ENCODE measurements around the gene SRP9. TPM values are rescaled to one million over a fixed set of nuclear protein-coding genes. Genes with fewer than 3 reads are reported as not detected.
"Not testable (repeated sequence)": the region's sequence is repeated elsewhere in the genome, so short reads cannot be mapped to it uniquely, and the experiment has no call there.

SRP9 gene
- total RNA-seq, 1 experiment from 2014 or later: 703 TPM

DNA sequence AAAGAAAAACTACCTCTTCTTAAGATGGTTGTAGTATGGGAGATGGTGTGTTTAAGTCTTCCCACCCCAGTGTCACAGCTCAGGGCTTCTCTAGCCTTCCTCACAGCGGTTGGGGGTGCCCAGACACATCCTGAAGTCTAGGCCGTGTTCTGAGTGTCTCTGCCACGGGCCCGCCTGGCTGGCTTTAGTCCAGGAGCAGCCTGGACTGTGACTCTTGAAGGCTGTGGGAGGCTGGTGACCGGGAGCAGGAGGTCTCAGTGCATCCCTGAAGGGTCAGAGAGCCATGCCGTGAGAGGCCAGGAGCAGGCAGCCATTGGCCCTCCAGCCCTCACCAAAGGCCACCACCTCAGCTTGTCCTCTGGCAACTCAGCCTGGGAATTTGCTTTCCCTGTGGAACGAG is 36.8 kb downstream of the SRP9 start:
- no peak for DNase-seq (ENCODE audit: low read depth)

DNA sequence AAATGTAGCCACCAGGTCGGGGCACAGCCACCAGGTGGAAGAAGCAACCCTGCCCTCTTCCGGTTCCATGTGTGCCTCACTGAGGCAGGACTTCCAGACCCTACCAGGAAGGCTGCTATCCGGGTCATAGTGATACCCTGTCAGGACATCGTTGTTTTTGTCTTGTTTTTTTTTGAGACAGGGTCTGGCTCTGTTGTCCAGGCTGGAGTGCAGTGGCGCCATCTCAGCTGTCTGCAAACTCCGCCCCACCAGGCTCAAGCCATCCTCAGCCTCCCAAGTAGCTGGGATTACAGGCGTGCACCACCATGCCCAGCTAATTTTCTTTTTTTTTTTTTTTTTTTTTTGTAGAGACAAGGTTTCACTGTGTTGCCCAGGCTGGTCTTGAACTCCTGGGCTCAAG is 37.5 kb downstream of the SRP9 start:
- not testable (repeated sequence) for DNase-seq (ENCODE audit: low read depth)

DNA sequence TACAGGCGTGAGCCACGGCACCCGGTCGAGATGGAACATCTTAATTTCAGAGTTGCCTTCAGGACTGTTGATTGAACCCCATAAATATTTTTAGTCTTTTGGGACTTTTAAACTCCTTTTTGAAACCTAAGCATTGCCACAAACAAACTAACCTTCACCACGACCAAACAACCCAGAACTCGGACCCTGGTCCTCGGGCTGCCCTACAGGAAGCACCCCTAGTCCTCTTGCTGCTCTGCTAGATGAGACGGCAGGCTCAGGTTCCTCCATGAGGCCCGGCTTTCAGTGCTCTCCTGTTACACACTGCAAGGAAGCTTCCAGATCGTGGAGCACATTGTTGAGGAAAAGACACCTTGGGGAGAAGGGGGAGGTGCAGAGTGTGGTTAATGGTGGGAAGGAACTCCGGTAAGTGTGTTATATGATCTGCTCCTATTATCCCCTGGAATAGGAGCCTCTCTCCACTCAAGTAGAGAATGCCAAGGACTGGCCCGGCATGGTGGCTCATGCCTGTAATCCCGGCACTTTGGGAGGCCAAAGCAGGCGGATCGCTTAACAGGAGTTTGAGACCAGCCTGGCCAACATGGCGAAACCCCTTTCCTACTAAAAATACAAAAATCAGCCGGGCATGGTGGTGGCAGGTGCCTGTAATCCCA is 38.0 kb downstream of the SRP9 start:
- no peak for DNase-seq (ENCODE audit: low read depth)

DNA sequence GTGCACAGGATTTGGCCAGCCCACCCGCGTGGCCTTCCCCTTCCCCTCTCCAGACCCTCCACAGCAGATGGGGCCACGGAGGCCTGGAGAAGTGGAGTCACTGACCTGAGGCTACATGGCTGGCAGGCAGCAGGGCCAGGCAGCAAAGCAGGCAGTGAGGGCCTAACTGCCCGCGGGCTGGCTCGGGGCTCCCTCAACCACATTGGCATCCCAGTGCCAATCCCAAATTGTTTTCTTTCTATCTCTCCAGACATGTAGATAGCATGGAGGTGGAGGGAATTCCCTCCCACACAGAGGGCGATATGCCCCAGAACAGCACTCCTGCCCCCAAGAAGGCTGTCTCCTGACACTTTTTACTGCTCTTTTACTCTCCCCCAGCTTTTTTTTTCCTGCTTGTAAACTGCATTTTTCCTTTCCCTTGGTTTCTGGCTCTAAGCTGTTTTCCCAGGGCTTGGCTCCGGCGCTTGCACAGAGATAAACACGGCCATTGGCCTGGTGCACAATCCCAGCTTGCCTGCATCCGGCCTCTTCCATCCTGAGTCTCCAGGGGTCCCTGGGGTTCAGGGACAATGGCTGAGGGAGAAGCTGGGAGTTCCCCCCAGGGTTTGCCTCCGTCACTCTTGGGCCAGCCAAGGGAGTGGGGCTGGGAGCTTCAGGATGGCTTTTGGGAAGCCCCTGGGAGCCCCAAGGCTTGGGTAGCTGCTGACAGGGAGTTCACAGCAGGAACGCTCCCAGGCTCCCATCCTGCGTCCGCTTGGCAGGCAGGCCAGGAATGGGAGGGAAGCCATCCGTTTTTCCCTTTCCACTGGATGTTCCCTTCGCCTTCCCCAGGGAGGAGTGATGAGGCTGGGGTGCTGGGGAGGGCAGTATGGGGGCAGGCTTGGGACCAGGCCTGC is 39.3 kb downstream of the SRP9 start:
- peak; percentile 27 for DNase-seq (ENCODE audit: low read depth)

DNA sequence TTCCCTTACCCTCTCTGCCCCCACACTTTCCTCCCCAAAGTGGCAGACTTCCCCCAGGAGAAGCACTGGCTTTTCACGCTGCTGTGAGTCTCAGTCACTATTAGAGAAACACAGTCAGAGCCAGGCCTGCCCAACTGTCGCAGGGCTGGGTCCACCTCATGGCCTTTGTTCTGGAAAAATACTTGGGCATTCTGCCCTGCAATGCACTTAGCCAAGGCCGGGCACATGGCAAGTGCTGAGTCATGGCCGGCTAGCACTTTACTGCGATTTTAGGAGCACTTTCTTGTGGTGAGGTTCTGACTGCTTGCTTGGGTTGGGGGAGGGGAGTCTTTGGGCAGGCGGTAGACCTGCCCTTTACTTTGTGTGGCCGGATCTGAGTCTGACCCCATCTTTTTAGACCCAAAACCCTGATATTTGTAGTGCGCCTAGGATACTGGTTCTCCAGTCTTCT is 40.0 kb downstream of the SRP9 start:
- peak; percentile 98 for DNase-seq (ENCODE audit: low read depth)

DNA sequence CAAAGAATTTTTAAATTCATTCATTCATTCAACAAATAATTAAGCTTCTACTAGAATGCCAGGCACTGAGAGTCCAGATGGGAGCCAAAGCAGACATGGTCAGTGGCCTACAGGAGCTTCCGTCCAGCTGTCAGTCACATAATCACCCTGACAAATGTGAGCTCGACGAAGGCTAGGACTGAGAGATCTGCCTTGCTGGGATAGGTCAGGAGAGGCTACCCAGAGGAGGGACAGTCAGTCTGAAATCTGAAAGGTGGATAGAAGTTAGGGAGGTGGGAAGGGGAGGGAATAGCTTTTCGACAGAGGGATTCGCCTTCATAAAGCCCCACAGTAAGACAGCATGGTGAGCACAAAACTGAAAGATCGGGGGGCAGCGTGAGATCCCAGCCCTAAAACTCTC is 40.6 kb downstream of the SRP9 start:
- DNase-seq (ENCODE audit: low read depth): no peak

DNA sequence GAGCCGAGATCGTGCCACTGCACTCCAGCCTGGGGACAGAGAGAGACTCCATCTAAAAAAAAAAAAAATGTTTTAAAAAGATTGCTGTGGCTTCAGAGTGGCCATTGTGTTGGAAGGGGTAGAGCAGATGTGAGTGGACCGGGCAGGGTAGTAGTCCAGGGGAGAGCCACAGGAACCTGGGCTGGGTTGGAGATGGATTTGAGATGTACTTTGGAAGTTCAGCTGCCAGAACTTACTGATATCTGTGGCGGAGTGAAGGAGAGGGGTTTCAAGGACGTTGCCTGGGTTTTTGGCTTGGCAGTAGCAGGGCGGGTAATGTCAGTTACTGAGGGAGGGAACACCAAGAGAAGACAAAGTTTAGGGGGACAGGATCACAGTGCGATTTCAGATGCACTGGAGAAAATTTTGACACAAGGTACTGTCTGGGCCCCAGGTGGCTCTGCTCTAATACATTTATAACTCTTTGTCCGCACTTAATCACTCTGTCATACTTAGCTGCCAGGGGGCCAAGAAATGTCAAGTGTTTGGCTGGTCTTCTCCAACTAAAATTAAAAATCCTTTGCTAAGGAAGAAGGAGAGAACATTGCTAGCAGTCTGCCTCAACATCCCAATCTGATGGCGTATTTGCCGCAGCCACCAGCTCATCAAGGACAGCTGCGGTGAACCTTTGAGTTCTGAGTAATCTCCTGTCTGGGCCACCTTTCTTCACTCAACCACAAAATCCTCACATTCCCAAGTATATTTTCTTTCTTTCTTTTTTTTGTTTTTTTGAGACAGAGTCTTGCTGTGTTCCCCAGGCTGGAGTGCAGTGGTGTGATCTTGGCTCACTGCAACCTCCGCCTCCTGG is 41.9 kb downstream of the SRP9 start:
- DNase-seq (ENCODE audit: low read depth): no peak

DNA sequence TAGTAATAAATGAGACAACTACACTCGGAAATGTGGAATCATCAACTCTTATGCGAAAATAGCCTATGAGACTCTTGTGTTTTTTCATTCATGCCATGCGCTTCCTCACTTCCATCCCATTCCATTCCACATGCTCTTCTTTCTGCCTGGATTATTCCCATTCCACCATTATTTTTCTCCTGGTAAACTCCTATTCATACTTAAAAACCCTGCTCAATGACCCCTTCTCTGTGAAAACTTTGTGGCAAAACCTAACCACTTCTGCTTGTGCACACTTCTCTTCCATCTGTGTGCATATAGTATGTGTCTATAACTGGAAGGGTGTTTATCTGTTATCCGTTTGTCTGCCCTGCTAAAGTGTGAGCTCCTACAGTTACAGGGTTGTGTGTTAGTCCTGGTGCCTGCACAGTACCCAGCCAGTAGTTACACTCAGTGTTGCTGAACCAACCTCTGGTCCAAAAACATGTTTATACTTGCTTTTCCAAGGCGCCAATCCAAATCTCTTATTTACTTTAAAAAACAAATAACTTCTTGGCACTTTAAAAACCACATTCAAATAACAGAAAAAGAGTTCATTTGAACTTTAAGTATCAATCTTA is 43.0 kb downstream of the SRP9 start:
- no peak for DNase-seq (ENCODE audit: low read depth)

DNA sequence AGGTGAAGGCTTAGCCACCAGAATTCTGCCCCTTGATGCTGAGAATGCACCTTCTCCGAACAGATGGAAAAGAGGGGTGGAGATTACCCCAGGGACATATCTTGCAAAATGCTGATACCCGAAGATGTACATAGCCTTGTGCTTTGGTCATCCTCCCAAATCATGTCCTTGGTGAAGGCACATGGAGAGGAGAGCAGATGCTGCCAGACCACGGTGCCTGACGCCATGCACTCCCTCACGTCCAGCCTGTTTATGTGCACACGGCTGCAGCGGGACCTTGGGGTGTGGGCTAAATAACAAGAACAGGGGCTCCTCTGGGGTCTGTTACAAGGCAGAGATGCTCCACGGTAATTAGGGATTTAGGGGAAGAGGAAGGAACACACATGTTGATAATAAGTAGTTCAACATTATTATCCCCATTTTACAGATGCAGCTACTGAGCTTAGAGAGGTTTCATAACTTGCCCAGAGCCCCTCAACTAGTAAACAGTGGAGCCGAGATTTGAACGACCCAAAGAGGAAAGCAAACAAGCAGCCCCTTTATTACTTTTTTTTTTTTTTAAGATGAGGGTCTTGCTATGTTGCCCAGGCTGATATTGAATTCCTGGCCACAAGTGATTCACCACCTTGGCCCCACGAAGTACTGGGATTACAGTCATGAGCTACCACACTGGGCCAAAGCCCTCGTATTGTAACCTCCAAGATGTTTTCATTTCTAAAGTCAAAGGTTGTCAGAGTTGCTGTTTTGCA is 45.2 kb downstream of the SRP9 start:
- DNase-seq (ENCODE audit: low read depth): no peak

DNA sequence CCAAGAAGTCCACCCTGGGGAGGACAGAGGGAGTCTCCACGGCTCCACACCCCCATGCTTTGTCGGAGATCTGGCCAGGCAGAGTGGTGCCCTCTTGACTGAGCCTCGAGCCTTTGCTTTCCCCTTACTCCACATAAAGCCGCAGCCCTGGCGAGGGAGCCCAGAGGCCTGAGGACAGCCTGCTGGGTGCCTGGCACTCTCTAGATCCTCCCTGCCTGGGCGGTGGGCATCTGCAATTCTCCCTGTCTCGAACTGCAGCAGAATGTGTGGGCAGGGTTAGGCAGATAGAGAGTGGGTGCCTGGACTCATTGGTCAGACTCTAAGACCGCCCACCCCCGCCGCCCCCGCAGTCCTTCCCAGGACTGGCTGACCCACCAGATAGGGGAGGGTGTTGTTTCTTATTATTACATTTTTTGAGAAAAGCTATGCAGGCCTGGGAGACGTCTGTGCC is 46.2 kb downstream of the SRP9 start:
- no peak for DNase-seq (ENCODE audit: low read depth)

DNA sequence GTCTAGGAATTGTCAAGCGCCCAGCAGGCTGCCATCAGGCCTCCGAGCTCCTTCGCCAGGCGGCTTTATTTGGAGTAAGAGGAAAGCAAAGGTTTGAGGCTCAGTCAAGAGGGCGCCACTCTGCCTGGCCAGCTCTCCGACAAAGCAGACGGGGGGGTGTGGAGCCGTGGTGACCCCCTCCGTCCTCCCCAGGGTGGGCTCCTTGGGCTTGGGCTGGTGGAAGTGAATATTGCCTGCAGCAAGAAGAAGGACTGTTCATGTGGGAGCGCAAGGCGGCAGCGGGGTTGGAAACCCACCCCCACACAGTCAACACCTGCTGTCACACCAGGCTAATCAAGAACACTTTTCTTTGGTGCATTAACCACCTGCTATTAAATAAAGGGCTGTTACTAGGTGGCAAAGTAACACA is 46.9 kb downstream of the SRP9 start:
- DNase-seq (ENCODE audit: low read depth): no peak

DNA sequence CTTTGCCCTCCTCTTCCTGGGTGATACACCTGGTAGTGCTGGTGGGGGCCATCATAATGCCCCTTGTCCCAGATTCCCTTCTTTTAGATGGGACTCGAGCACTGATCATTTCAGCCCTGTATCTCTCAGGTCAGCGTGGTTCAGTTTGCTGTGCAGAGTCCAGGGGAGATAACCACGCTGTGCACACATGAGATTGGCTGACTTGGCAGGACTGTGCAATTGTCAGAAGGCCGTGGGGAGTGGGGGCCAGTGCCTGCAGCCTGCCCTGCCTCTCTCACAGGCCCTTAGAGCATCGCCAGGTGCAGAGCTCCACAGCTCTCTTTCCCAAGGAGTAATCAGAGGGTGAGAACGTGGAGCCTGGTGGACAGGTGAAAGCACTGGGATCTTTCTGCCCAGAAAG is 47.5 kb downstream of the SRP9 start:
- DNase-seq (ENCODE audit: low read depth): no peak

DNA sequence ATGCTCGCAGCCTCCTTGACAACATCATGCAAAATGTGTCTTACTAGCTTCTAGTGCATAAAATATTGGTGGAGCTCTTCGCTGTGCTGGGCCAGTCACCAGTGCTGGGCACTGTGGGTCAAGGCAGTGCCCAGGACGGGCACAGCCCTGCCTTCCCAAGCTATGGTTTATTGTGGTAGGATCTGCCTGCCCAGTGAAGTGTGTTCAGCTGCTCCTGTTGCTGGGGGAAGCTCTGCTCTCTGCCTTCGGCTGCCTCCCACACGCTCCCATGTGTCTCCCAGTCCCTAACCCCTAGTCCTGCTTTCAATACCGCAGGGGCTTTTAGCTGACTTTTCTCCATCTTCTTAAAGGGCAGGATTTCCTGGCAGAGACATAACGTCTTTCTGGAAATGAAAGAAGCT is 48.0 kb downstream of the SRP9 start:
- DNase-seq (ENCODE audit: low read depth): no peak

DNA sequence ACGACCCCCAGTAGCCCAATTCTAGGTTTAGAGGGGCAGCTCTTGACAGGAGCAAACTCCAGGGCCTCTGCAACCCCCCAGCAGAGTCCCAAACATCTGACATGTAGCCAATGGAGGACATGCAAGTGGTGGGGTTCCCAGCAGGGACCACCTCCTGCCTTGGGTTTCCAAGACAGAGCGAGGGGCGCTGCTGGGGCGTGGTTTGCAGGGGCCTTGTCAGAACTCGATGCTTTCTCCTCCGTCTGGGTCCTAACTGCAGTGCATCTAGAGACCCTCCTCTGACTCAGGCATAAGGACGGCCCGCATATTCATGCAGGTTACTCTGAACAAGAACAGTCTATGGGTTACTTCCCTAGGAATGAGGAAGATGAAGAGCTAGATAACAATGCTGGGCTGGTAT is 49.5 kb downstream of the SRP9 start:
- no peak for DNase-seq (ENCODE audit: low read depth)

DNA sequence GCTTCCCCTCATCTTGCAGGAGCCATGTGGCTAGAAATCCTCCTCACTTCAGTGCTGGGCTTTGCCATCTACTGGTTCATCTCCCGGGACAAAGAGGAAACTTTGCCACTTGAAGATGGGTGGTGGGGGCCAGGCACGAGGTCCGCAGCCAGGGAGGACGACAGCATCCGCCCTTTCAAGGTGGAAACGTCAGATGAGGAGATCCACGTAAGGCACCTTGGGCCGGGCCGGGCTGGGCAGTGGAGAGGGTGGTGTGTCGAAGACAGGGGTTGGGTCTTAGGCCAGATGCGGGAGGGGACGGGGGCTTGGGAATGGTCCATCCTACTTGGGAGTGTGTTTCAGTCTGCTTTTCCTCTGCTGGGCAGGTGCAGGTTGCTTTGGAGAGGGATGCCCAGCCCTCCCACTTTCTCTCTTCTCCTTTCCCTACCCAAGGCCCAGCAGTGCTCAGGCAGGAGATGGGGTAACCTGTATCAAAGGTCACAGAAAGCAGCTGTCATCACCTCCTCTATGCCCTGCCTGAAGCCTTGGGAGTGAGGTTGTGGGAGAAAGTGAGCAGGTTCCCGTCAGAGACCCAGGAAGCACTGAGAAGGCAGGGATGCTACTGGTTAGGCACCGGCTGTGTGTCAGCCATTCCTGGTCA is 51.2 kb downstream of the SRP9 start:
- no peak for DNase-seq (ENCODE audit: low read depth)

DNA sequence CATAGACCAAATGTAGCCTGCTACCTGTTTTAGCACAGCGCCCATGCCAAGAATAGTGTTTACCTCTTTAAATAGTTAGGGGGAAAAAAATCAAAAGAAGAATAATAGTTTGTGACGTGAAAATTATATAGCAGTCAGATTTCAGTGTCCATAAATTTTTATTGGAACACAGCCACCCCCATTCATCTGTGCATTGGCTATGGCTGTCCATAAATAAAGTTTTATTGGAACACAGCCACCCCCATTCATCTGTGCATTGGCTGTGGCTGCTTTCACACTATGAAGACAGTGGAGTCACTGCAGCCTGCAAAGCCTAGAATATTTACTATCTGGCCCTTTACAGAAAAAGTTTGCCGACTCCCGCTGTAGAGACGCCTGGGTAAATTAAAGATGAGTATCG is 53.2 kb downstream of the SRP9 start:
- no peak for DNase-seq (ENCODE audit: low read depth)

DNA sequence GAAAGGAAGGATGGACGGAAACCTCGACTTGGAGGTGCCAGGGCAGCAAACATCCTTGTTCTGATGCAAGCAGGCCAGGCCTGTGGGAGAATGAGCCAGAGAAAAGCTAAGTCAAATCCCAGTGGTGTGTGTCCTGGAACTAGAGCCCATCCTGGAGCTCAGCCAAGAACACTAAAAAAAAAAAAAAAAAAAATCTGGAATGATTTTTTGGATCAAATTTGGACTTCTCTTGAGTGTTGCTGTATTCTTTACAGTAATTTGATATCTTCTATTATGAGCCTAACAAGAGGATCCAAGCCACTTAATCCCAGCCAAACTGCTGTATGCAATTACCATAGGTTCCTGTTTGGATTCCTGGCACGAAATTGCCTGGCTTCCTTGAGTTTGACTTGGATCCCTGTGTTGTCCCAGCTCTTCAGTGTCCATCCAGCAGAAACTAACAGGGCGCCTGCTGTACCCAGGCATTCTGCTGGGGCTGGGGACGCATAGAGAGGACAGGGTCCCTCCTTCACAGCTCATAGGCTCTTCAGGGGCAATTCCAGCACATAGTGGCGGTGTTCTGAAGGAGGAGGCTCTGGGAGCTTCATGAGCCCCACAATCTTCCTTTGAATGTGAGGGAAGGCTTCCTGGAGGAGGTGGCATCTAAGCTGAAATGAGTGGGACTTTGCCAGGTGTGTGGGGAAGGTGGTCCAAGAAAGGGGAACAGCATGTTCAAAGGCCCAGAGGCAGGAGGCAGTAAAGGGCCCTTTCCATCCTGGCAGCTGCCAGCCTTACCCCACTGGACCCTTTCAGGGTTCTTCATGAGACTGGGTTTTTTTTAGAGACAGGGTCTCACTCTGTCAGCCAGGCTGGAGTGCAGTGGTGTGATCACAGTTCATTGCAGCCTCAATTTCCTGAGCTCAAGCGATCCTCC is 57.0 kb downstream of the SRP9 start:
- DNase-seq (ENCODE audit: low read depth): peak; percentile 36

DNA sequence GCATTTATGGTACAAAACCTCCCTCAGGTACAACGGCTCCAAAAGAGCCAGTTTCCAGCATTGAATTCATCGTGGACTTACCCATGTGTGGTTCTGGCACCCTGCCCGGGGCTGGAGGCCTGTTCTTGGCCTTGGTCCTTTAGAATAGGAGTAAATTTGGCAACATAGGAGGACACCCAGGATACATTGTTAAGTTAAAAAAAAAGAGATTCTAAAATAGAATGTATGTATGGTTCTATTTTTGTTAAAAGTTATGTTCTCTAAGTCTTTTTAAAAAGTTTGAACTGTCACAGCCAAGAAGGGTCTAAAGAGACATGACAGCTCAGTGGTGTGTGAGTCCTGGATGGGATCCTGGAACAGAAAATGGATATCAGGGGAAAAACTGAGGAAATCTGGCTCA is 58.2 kb downstream of the SRP9 start:
- no peak for DNase-seq (ENCODE audit: low read depth)

DNA sequence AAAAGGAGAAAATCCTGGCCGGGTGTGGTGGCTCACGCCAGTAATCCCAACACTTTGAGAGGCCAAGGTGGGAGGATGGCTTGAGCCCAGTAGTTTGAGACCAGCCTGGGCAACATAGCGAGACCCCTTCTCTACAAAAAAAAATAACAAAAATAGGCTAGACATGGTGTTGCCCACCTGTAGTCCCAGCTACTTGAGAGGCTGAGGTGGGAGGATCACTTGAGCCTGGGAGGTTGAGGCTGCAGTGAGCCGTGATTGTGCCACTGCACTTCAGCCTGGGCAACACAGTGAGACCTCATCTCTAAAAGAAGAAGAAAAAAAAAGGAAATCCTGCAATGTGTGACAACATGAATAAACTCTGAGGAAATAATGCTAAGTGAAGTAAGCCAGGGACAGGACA is 58.7 kb downstream of the SRP9 start:
- not testable (repeated sequence) for DNase-seq (ENCODE audit: low read depth)

DNA sequence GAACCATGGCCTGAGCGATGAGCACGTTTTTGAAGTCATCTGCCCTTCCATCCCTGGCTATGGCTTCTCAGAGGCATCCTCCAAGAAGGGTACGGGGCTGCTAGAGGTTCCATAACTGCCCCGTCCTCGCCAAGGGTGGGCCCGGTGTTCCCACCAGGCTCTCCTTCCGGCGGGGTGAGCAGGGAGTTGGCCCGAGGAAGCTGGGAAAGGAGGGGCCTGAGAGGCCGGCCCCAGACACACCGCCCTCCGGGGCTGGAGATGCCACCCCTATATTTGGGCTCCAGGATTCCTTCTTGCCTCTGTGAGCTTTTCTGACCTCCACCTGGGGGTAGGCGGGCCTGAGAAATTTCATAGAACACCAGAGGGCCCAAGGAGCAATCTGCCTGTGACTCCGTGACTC is 61.2 kb downstream of the SRP9 start:
- no peak for DNase-seq (ENCODE audit: low read depth)
